ENCODE data around the gene FARSA.
A peak's percentile ranks its signal among the peaks of the same experiment; 100 is the strongest.

DNA sequence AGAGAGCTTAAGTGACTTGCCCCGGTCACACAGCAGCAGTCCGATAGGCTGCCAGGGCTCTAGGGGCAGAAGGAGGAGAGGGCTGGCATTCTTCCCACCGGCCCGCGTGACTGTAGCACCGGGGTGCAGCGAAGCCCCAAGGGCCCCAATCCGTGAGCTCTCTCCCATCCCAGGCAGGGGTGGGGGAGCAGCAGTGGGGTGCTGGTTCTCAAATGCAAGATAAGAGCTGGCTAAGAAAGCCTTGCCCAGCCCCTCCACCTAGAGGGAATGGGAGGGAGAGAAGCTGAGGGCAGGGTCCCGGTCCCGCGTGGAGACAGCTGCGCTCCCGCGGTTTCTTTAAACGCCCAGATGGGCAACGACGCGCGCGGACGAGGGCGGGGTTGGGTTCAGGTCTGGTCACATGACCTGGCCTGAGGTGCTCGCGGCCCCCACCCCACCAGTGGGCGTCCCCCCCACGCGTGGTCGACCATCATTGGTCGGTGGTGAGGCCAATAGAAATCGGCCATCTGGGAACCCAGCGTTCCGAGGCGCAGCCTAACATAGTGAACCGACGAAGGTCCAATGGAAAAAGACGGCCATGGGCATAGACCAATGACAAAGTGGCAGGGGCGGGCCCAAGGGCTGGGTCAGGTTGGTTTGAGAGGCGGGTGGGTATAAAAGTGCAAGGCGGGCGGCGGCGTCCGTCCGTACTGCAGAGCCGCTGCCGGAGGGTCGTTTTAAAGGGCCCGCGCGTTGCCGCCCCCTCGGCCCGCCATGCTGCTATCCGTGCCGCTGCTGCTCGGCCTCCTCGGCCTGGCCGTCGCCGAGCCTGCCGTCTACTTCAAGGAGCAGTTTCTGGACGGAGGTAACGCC, 4.6 kb upstream of the FARSA start, which contains the start of gene CALR:
- TF ChIP-seq POLR2A (IDR thresholded peaks at IDR 0.05) = peak; percentile 100
- TF ChIP-seq POLR2AphosphoS5 (IDR thresholded peaks at IDR 0.05) = peak; percentile 100
- TF ChIP-seq, protein P1, sequence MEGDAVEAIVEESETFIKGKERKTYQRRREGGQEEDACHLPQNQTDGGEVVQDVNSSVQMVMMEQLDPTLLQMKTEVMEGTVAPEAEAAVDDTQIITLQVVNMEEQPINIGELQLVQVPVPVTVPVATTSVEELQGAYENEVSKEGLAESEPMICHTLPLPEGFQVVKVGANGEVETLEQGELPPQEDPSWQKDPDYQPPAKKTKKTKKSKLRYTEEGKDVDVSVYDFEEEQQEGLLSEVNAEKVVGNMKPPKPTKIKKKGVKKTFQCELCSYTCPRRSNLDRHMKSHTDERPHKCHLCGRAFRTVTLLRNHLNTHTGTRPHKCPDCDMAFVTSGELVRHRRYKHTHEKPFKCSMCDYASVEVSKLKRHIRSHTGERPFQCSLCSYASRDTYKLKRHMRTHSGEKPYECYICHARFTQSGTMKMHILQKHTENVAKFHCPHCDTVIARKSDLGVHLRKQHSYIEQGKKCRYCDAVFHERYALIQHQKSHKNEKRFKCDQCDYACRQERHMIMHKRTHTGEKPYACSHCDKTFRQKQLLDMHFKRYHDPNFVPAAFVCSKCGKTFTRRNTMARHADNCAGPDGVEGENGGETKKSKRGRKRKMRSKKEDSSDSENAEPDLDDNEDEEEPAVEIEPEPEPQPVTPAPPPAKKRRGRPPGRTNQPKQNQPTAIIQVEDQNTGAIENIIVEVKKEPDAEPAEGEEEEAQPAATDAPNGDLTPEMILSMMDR (IDR thresholded peaks at IDR 0.05) = peak in 2 of 4 experiments; percentile 21 to 45

Measured in prostate gland (tissue), 2 donors.